ENCODE results near the gene DYSF.

DYSF gene

GRCh38 chr2:71552861-71553301 is 99.5 kb downstream of the DYSF start:
- DNase-seq (ENCODE audit: low read depth): no peak

- DNase-seq (ENCODE audit: low read depth): no peak
Measured at GRCh38 chr2:71554028-71554705, 100.8 kb downstream of the DYSF start.

- no peak for DNase-seq (ENCODE audit: low read depth)
Measured at GRCh38 chr2:71554706-71555056, 101.3 kb downstream of the DYSF start.

- no peak for DNase-seq (ENCODE audit: low read depth)
Measured at GRCh38 chr2:71555798-71556454, 102.6 kb downstream of the DYSF start.

GRCh38 chr2:71556692-71557250 is 103.4 kb downstream of the DYSF start:
- no peak for DNase-seq (ENCODE audit: low read depth)

GRCh38 chr2:71557321-71557720 is 104.0 kb downstream of the DYSF start:
- DNase-seq (ENCODE audit: low read depth): no peak

- no peak for DNase-seq (ENCODE audit: low read depth)
Measured at GRCh38 chr2:71558300-71559051, 105.1 kb downstream of the DYSF start.

- no peak for DNase-seq (ENCODE audit: low read depth)
Measured at GRCh38 chr2:71559080-71559827, 105.9 kb downstream of the DYSF start.

- DNase-seq (ENCODE audit: low read depth): no peak
Measured at GRCh38 chr2:71559828-71560637, 106.7 kb downstream of the DYSF start.

- DNase-seq (ENCODE audit: low read depth): no peak
Measured at GRCh38 chr2:71560638-71561011, 107.3 kb downstream of the DYSF start.

- DNase-seq (ENCODE audit: low read depth): no peak
Measured at GRCh38 chr2:71561441-71562267, 108.3 kb downstream of the DYSF start.

- DNase-seq (ENCODE audit: low read depth): no peak
Measured at GRCh38 chr2:71562518-71562917, 109.2 kb downstream of the DYSF start.

- no peak for DNase-seq (ENCODE audit: low read depth)
Measured at GRCh38 chr2:71563872-71564271, 110.5 kb downstream of the DYSF start.

GRCh38 chr2:71564361-71564760 is 111.0 kb downstream of the DYSF start:
- no peak for DNase-seq (ENCODE audit: low read depth)

GRCh38 chr2:71564790-71565189 is 111.4 kb downstream of the DYSF start:
- DNase-seq (ENCODE audit: low read depth): no peak

- DNase-seq (ENCODE audit: low read depth): no peak
Measured at GRCh38 chr2:71566372-71566771, 113.0 kb downstream of the DYSF start.

GRCh38 chr2:71567625-71568024 is 114.3 kb downstream of the DYSF start:
- DNase-seq (ENCODE audit: low read depth): no peak

GRCh38 chr2:71568103-71568502 is 114.7 kb downstream of the DYSF start:
- DNase-seq (ENCODE audit: low read depth): no peak

- no peak for DNase-seq (ENCODE audit: low read depth)
Measured at GRCh38 chr2:71570511-71570910, 117.2 kb downstream of the DYSF start.

GRCh38 chr2:71570951-71571460 is 117.6 kb downstream of the DYSF start:
- DNase-seq (ENCODE audit: low read depth): no peak

Measured in stimulated activated CD8-positive, alpha-beta memory T cell treated with anti-CD3 and anti-CD28 coated beads, Interleukin-15, amount 100 ng/mL, for 1 hour (primary cell).